Upper lobe of left lung (tissue), 4 donors: ENCODE results near the gene MYCBPAP.

Experiments used
- POLR2A ChIP-seq, 4 donors: fragments of 450-650 bp; IDR thresholded peaks; one replicate each; pipeline ENCODE4 v1.5.1; 2016 to 2017; ENCODE audit warnings: antibody characterized with exemption in 4 of 4, mild to moderate bottlenecking in 2 of 4
- POLR2AphosphoS5 ChIP-seq, 2 donors: sonication (generic); formaldehyde crosslinking; IDR thresholded peaks; one replicate each; pipeline ENCODE4 v1.5.1; 2017; ENCODE audit warnings: antibody characterized with exemption in 2 of 2
- TF ChIP-seq, protein P1 (sequence below), 6 experiments: fragments of 450-650 bp in 4 of 6; fragments of 200-600 bp in 2 of 6; sonication (generic) in 2 of 6; IDR thresholded peaks; one replicate each; pipeline ENCODE4 v1.5.1; 2016 to 2019; ENCODE audit warnings: antibody characterized with exemption in 6 of 6

GRCh38 chr17:50507871-50508572, at the start of gene MYCBPAP:
- peak in 1 of 2 donors; percentile 33 for TF ChIP-seq POLR2AphosphoS5 (IDR thresholded peaks at IDR 0.05)
- TF ChIP-seq, protein P1, sequence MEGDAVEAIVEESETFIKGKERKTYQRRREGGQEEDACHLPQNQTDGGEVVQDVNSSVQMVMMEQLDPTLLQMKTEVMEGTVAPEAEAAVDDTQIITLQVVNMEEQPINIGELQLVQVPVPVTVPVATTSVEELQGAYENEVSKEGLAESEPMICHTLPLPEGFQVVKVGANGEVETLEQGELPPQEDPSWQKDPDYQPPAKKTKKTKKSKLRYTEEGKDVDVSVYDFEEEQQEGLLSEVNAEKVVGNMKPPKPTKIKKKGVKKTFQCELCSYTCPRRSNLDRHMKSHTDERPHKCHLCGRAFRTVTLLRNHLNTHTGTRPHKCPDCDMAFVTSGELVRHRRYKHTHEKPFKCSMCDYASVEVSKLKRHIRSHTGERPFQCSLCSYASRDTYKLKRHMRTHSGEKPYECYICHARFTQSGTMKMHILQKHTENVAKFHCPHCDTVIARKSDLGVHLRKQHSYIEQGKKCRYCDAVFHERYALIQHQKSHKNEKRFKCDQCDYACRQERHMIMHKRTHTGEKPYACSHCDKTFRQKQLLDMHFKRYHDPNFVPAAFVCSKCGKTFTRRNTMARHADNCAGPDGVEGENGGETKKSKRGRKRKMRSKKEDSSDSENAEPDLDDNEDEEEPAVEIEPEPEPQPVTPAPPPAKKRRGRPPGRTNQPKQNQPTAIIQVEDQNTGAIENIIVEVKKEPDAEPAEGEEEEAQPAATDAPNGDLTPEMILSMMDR (IDR thresholded peaks at IDR 0.05) = peak in 1 of 6 experiments; percentile 13
- TF ChIP-seq POLR2A (IDR thresholded peaks at IDR 0.05) = peak in 1 of 4 donors; percentile 42
